ENCODE results near the gene ZNHIT3.

ZNHIT3 gene

DNA sequence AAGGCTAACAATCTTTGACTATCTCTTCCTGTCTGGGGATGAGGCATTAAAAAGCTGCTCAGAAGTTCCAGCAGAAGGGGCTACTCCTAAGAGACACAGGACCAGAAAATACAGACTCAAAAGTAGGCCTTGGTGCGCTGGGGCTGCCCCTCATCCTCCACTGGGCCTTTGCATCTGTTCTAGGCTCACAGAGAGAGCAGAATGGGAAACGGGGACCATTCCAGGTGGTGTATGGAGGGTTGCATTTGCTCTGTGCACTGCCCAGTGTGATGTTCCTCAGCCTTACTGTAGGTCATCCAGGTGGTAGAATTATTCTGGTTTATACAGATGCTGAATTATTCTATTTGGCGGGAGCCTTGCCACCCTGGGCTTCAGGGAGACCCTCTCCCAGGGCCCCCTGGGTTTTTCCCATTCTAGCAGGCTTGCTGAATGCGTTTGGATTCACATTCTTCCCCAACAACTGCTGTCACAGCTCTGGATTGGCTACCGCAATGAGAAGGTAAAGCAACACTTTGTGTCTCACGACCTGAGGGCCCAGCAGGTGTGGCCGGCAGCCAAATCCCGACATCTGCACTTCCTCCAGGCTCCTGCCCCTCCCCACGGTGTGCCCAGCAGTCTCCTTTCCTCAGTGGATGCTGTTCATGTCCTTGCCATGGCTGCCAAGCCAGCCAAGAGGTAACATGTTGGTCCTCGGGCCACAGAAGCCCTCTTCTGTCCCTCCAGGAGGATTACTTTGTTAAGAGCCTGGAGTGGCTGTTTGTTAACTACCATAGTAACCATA, 25.0 kb upstream of the ZNHIT3 start:
- H3K4me3 ChIP-seq (replicated peaks; ENCODE audit: insufficient read depth, low read length) = no peak overlapping the region
- no peak for DNase-seq (ENCODE audit: low read depth in 1 of 2, low spot score in 1 of 2)

GRCh38 chr17:36463916-36464764, 22.3 kb upstream of the ZNHIT3 start:
- TF ChIP-seq CTCF (IDR thresholded peaks at IDR 0.05; ENCODE audit: insufficient read depth, low read length) = no peak
- TF ChIP-seq SPI1 (IDR thresholded peaks at IDR 0.05; ENCODE audit: borderline replicate concordance, low read depth) = no peak
- TF ChIP-seq GABPA (IDR thresholded peaks at IDR 0.05; ENCODE audit: low read depth) = no peak
- TF ChIP-seq REST (IDR thresholded peaks at IDR 0.05; ENCODE audit: insufficient replicate concordance, low read depth) = peak; percentile 97
- no peak for TF ChIP-seq POLR2AphosphoS5 (IDR thresholded peaks at IDR 0.05; ENCODE audit: low read depth)
- DNase-seq (ENCODE audit: low read depth in 1 of 2, low spot score in 1 of 2) = peak; percentile 47 to 54
- H3K27ac ChIP-seq (replicated peaks) = no peak overlapping the region
- H3K27me3 ChIP-seq (ENCODE audit: insufficient read depth, poor library complexity, severe bottlenecking) = no peaks in the 10 kb centered on the region
- H3K4me3 ChIP-seq (replicated peaks; ENCODE audit: insufficient read depth, low read length) = no peak overlapping the region

More for the DNA sequence above, 25.0 kb upstream of the ZNHIT3 start:
- no peaks in the 10 kb centered on the region for H3K27me3 ChIP-seq (ENCODE audit: insufficient read depth, poor library complexity, severe bottlenecking)
- TF ChIP-seq GABPA (IDR thresholded peaks at IDR 0.05; ENCODE audit: low read depth) (no peak), CTCF (IDR thresholded peaks at IDR 0.05; ENCODE audit: insufficient read depth, low read length) (no peak), REST (IDR thresholded peaks at IDR 0.05; ENCODE audit: insufficient replicate concordance, low read depth) (no peak), POLR2AphosphoS5 (IDR thresholded peaks at IDR 0.05; ENCODE audit: low read depth) (no peak), SPI1 (IDR thresholded peaks at IDR 0.05; ENCODE audit: borderline replicate concordance, low read depth) (no peak)
- no peak overlapping the region for H3K27ac ChIP-seq (replicated peaks)

- H3K27ac ChIP-seq (replicated peaks) = no peak overlapping the region
- H3K4me3 ChIP-seq (replicated peaks; ENCODE audit: insufficient read depth, low read length) = no peak overlapping the region
- TF ChIP-seq REST (IDR thresholded peaks at IDR 0.05; ENCODE audit: insufficient replicate concordance, low read depth) (no peak), SPI1 (IDR thresholded peaks at IDR 0.05; ENCODE audit: borderline replicate concordance, low read depth) (no peak), CTCF (IDR thresholded peaks at IDR 0.05; ENCODE audit: insufficient read depth, low read length) (no peak), GABPA (IDR thresholded peaks at IDR 0.05; ENCODE audit: low read depth) (no peak)
- DNase-seq (ENCODE audit: low read depth in 1 of 2, low spot score in 1 of 2) = no peak
- H3K27me3 ChIP-seq (ENCODE audit: insufficient read depth, poor library complexity, severe bottlenecking) = no peaks in the 10 kb centered on the region
Measured at GRCh38 chr17:36464765-36465088, 21.8 kb upstream of the ZNHIT3 start.

All from HL-60 (cell line).